ENCODE measurements around the gene FBLN2.
A peak's percentile ranks its signal among the peaks of the same experiment; 100 is the strongest.

The FBLN2 gene

GRCh38 chr3:13628841-13629551 is 80.1 kb downstream of the FBLN2 start:
- Mint-ChIP-seq H3K27me3 (peaks cover 15% of the 10 kb centered on the region), H3K4me3 (no peak overlapping the region), H3K27ac (ENCODE audit: low read depth) (peak overlapping the region; percentile 60)

GRCh38 chr3:13629644-13630043 is 80.7 kb downstream of the FBLN2 start:
- H3K27me3 Mint-ChIP-seq = peaks cover 15% of the 10 kb centered on the region
- H3K4me1 Mint-ChIP-seq = no peaks in the 10 kb centered on the region
- ATAC-seq (replicated peaks; ENCODE audit: extremely low read depth, poor library complexity, severe bottlenecking) (no peak), DNase-seq (ENCODE audit: low spot score in 2 of 2) (no peak)
- H3K27ac Mint-ChIP-seq (ENCODE audit: low read depth) = peak overlapping the region; percentile 60
- H3K4me3 Mint-ChIP-seq = no peak overlapping the region
- no peaks in the 10 kb centered on the region for H3K9me3 Mint-ChIP-seq
- H3K36me3 Mint-ChIP-seq (ENCODE audit: insufficient read depth) = peaks cover 2% of the 10 kb centered on the region

More at GRCh38 chr3:13628841-13629551, 80.1 kb downstream of the FBLN2 start:
- Mint-ChIP-seq H3K9me3 (no peaks in the 10 kb centered on the region), H3K36me3 (ENCODE audit: insufficient read depth) (peaks cover under 1% of the 10 kb centered on the region), H3K4me1 (no peaks in the 10 kb centered on the region)
- no peak for ATAC-seq (replicated peaks; ENCODE audit: extremely low read depth, poor library complexity, severe bottlenecking)
- DNase-seq (ENCODE audit: low spot score in 2 of 2) = no peak

- H3K9me3 Mint-ChIP-seq = no peaks in the 10 kb centered on the region
- H3K4me1 Mint-ChIP-seq = no peaks in the 10 kb centered on the region
- no peak overlapping the region for H3K4me3 Mint-ChIP-seq
- H3K27me3 Mint-ChIP-seq = peaks cover 28% of the 10 kb centered on the region
- H3K27ac Mint-ChIP-seq (ENCODE audit: low read depth) = no peak overlapping the region
- ATAC-seq (replicated peaks; ENCODE audit: extremely low read depth, poor library complexity, severe bottlenecking) (no peak), DNase-seq (ENCODE audit: low spot score in 2 of 2) (no peak)
- H3K36me3 Mint-ChIP-seq (ENCODE audit: insufficient read depth) = peaks cover 2% of the 10 kb centered on the region
Observed at GRCh38 chr3:13631256-13631655, 82.3 kb downstream of the FBLN2 start.

- DNase-seq (ENCODE audit: low spot score in 2 of 2) (no peak), ATAC-seq (replicated peaks; ENCODE audit: extremely low read depth, poor library complexity, severe bottlenecking) (no peak)
- H3K4me3 Mint-ChIP-seq = no peak overlapping the region
- H3K9me3 Mint-ChIP-seq = no peaks in the 10 kb centered on the region
- no peaks in the 10 kb centered on the region for H3K4me1 Mint-ChIP-seq
- H3K27ac Mint-ChIP-seq (ENCODE audit: low read depth) = no peak overlapping the region
- peaks cover 2% of the 10 kb centered on the region for H3K36me3 Mint-ChIP-seq (ENCODE audit: insufficient read depth)
- H3K27me3 Mint-ChIP-seq = peaks cover 36% of the 10 kb centered on the region
Observed at GRCh38 chr3:13633176-13633575, 84.3 kb downstream of the FBLN2 start.

- Mint-ChIP-seq H3K4me3 (no peak overlapping the region), H3K9me3 (no peaks in the 10 kb centered on the region), H3K4me1 (no peaks in the 10 kb centered on the region), H3K27ac (ENCODE audit: low read depth) (no peak overlapping the region), H3K27me3 (peaks cover 40% of the 10 kb centered on the region), H3K36me3 (ENCODE audit: insufficient read depth) (peaks cover 2% of the 10 kb centered on the region)
- DNase-seq (ENCODE audit: low spot score in 2 of 2) = no peak
- no peak for ATAC-seq (replicated peaks; ENCODE audit: extremely low read depth, poor library complexity, severe bottlenecking)
Observed at GRCh38 chr3:13634151-13634550, 85.2 kb downstream of the FBLN2 start.

GRCh38 chr3:13634615-13635014 is 85.7 kb downstream of the FBLN2 start:
- Mint-ChIP-seq H3K27me3 (peaks cover 40% of the 10 kb centered on the region), H3K36me3 (ENCODE audit: insufficient read depth) (peaks cover 2% of the 10 kb centered on the region), H3K9me3 (no peaks in the 10 kb centered on the region), H3K4me1 (no peaks in the 10 kb centered on the region), H3K27ac (ENCODE audit: low read depth) (no peak overlapping the region), H3K4me3 (no peak overlapping the region)
- no peak for ATAC-seq (replicated peaks; ENCODE audit: extremely low read depth, poor library complexity, severe bottlenecking)
- no peak for DNase-seq (ENCODE audit: low spot score in 2 of 2)

- ATAC-seq (replicated peaks; ENCODE audit: extremely low read depth, poor library complexity, severe bottlenecking) (no peak), DNase-seq (ENCODE audit: low spot score in 2 of 2) (no peak)
- H3K4me1 Mint-ChIP-seq = no peaks in the 10 kb centered on the region
- no peaks in the 10 kb centered on the region for H3K9me3 Mint-ChIP-seq
- H3K4me3 Mint-ChIP-seq = no peak overlapping the region
- no peak overlapping the region for H3K27ac Mint-ChIP-seq (ENCODE audit: low read depth)
- H3K27me3 Mint-ChIP-seq = peaks cover 47% of the 10 kb centered on the region
- peaks cover 2% of the 10 kb centered on the region for H3K36me3 Mint-ChIP-seq (ENCODE audit: insufficient read depth)
Observed at GRCh38 chr3:13636186-13636585, 87.3 kb downstream of the FBLN2 start.

GRCh38 chr3:13636874-13637273 is 87.9 kb downstream of the FBLN2 start:
- ATAC-seq (replicated peaks; ENCODE audit: extremely low read depth, poor library complexity, severe bottlenecking) (no peak), DNase-seq (ENCODE audit: low spot score in 2 of 2) (no peak)
- no peak overlapping the region for H3K27ac Mint-ChIP-seq (ENCODE audit: low read depth)
- H3K4me3 Mint-ChIP-seq = no peak overlapping the region
- peaks cover 47% of the 10 kb centered on the region for H3K27me3 Mint-ChIP-seq
- H3K9me3 Mint-ChIP-seq = no peaks in the 10 kb centered on the region
- H3K36me3 Mint-ChIP-seq (ENCODE audit: insufficient read depth) = peaks cover 2% of the 10 kb centered on the region
- H3K4me1 Mint-ChIP-seq = no peaks in the 10 kb centered on the region

GRCh38 chr3:13637311-13637891 is 88.5 kb downstream of the FBLN2 start:
- H3K4me1 Mint-ChIP-seq = no peaks in the 10 kb centered on the region
- no peak overlapping the region for H3K4me3 Mint-ChIP-seq
- H3K27me3 Mint-ChIP-seq = peaks cover 47% of the 10 kb centered on the region
- ATAC-seq (replicated peaks; ENCODE audit: extremely low read depth, poor library complexity, severe bottlenecking) (no peak), DNase-seq (ENCODE audit: low spot score in 2 of 2) (no peak)
- H3K9me3 Mint-ChIP-seq = no peaks in the 10 kb centered on the region
- H3K36me3 Mint-ChIP-seq (ENCODE audit: insufficient read depth) = peaks cover 2% of the 10 kb centered on the region
- no peak overlapping the region for H3K27ac Mint-ChIP-seq (ENCODE audit: low read depth)

- ATAC-seq (replicated peaks; ENCODE audit: extremely low read depth, poor library complexity, severe bottlenecking) (no peak), DNase-seq (ENCODE audit: low spot score in 2 of 2) (no peak)
- Mint-ChIP-seq H3K27ac (ENCODE audit: low read depth) (no peak overlapping the region), H3K4me3 (no peak overlapping the region), H3K9me3 (no peaks in the 10 kb centered on the region), H3K4me1 (no peaks in the 10 kb centered on the region), H3K27me3 (peaks cover 47% of the 10 kb centered on the region), H3K36me3 (ENCODE audit: insufficient read depth) (peaks cover 2% of the 10 kb centered on the region)
Observed at GRCh38 chr3:13637953-13638352, 89.0 kb downstream of the FBLN2 start.

GRCh38 chr3:13638927-13639326 is 90.0 kb downstream of the FBLN2 start:
- peak; percentile 46 for ATAC-seq (replicated peaks; ENCODE audit: extremely low read depth, poor library complexity, severe bottlenecking)
- no peaks in the 10 kb centered on the region for H3K4me1 Mint-ChIP-seq

GRCh38 chr3:13642597-13642996 is 93.7 kb downstream of the FBLN2 start:
- no peaks in the 10 kb centered on the region for H3K36me3 Mint-ChIP-seq (ENCODE audit: insufficient read depth)
- H3K4me1 Mint-ChIP-seq = peaks cover 6% of the 10 kb centered on the region
- no peak for ATAC-seq (replicated peaks; ENCODE audit: extremely low read depth, poor library complexity, severe bottlenecking)
- peaks cover 69% of the 10 kb centered on the region for H3K27me3 Mint-ChIP-seq
- H3K4me3 Mint-ChIP-seq = no peak overlapping the region
- H3K9me3 Mint-ChIP-seq = no peaks in the 10 kb centered on the region
- DNase-seq (ENCODE audit: low spot score in 2 of 2) = no peak
- no peak overlapping the region for H3K27ac Mint-ChIP-seq (ENCODE audit: low read depth)

More at GRCh38 chr3:13638927-13639326, 90.0 kb downstream of the FBLN2 start:
- Mint-ChIP-seq H3K4me3 (no peak overlapping the region), H3K36me3 (ENCODE audit: insufficient read depth) (peaks cover 2% of the 10 kb centered on the region), H3K27ac (ENCODE audit: low read depth) (no peak overlapping the region), H3K27me3 (peaks cover 53% of the 10 kb centered on the region), H3K9me3 (no peaks in the 10 kb centered on the region)
- no peak for DNase-seq (ENCODE audit: low spot score in 2 of 2)

GRCh38 chr3:13644341-13645117 is 95.6 kb downstream of the FBLN2 start:
- no peak overlapping the region for H3K27ac Mint-ChIP-seq (ENCODE audit: low read depth)
- no peaks in the 10 kb centered on the region for H3K9me3 Mint-ChIP-seq
- H3K27me3 Mint-ChIP-seq = peaks cover 70% of the 10 kb centered on the region
- H3K4me3 Mint-ChIP-seq = no peak overlapping the region
- ATAC-seq (replicated peaks; ENCODE audit: extremely low read depth, poor library complexity, severe bottlenecking) (no peak), DNase-seq (ENCODE audit: low spot score in 2 of 2) (no peak)
- H3K36me3 Mint-ChIP-seq (ENCODE audit: insufficient read depth) = no peaks in the 10 kb centered on the region
- H3K4me1 Mint-ChIP-seq = peaks cover 14% of the 10 kb centered on the region
